GM18508 (cell line): Measurements from ENCODE around the gene MTX2.

Experiments
- ATAC-seq: cut with Tn5 transposase; IDR thresholded peaks from one replicate; pipeline ENCODE4 v1.9.1; 2021; ENCODE audit warnings: moderate number of reproducible peaks; ENCODE audit not compliant: insufficient read depth, unreplicated experiment

The MTX2 gene

DNA sequence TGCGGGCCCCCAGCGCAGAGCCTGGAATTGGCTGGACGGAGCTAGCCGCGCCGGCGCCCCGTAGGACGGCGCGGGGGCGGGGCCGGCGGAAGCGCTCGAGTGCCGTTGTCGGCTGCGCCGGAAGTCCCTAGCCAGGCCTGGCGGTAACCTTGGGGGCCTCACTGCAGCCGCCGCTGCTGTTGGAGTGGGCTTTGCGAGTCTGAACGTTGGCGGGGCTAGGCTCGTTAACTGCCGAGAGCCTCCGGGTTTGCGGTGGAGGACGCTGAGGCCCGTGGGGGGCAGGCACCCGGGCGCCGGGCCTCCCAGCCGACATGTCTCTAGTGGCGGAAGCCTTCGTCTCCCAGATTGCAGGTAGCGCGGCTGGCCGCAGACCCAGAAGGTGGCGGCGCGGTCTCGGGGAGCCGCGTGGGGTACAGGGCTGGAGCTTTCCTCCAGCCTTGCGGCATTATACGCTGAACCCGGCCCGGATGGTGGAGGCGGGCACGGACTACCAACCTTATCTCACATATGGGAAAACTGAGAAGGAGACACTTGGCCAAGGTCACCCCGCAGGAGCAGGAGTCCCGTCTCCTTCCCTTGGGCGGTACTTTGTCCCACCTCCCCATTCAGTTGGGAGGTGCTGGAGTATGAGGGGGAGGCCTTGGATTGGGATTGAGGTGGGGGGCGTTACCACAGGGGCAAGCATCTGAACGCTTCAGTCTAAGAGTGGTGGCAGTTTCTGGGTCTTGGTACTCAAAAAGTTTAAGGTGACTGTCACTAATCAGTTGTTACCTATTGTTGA is at the start of gene MTX2:
TSS of gene MTX2 (plus strand) at position 124 of the 781 bp plus-strand sequence. CDS start at position 312, 188 bp downstream.
- ATAC-seq: peak; percentile 79

GRCh38 chr2:176227874-176228273 is 41.4 kb upstream of the MTX2 start:
- ATAC-seq: no peak

DNA sequence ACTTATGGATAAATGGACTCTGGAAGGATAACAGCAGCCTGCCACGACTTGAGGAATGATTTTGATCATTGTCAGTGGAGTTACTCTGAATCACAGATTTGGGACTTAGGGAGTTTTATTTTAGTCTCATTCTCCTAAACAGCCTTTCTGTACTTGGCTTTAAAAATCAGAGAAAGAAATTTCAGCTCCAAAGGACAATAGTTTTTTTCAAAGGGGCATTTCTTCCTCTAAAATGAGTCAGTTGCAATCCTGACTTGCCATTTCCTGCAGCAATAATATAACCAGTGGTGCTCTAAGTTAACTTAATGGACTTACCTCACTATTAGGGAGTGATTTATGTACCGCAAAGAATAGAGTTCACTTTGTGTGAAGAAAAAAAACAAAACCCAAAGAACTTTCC is 35.1 kb upstream of the MTX2 start:
- ATAC-seq: no peak

DNA sequence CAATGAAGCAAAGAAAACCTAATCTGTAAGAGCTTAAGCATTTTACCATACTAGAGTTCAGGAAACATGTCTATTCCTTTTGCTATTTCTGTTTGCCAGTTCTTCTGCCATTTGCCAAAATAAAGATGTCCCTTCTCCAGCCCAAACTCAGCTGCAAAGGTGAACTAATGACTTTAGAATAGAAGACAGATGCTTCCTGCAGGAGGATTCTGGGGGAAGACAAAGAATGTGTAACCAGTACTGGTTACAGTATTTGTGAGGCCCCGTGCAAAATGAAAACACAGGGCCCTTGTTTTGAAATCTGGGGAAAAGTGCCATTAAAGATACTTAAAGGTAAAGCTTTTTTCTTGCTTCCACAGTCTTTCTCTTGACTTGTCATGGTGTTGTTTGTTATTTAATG is 34.3 kb upstream of the MTX2 start:
- no peak for ATAC-seq

DNA sequence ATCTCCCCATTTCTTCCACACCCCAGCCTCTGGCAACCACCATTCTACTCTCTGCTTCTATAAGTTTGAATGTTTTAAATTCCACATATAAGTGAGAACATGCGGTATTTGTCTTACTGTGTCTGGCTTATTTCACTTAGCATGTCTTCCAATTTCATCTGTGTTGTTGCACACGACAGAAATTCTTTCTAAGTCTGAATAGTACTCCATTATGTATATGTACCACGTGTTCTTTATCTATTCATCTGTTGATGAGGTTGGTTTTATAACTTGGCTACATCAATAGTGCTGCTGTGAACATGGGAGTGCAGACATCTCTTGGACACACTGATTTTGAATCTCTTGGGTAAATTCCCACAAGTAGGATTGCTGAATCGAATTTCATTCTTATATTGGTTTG is 31.8 kb upstream of the MTX2 start:
- no peak for ATAC-seq

DNA sequence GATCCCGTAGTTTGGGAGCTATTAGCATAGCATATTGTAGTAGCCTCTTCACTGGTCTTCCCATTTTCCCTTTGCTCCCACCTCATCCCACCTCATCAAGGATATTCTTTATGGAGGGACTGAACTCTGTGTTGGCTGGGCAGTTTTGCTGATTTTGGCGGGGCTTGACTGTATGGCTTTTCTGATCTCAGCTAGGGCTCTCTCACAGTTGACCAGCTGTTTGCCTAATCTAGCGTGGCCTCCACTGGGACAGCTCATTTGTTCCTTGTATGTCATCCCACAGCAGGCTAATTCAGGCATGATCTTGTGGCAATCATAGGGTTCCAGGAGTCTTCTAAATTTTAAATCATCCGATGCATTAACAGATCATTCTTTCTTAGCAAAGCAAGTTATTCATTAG is 30.2 kb upstream of the MTX2 start:
- ATAC-seq: no peak

DNA sequence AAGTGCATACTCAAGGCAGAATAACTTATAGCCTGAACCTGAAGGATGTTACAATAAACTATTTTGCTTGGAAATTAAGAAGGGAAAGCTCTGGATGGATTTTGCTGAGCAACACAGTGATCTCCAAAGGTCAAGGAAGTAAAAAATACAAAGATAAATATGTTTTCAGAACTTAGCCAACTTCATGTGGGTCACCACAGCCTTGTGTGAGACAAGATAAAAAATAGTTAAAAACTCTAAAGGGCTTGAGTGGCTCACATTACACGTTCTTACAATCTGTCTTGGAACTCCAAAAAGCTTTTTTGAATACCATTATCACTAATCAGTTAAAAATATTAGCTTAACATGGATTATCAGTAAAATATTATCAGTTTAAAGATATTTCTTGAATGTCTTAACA is 28.9 kb upstream of the MTX2 start:
- ATAC-seq: no peak

GRCh38 chr2:176242276-176242675 is 27.0 kb upstream of the MTX2 start:
- no peak for ATAC-seq

GRCh38 chr2:176246331-176246730 is 22.9 kb upstream of the MTX2 start:
- ATAC-seq: no peak

DNA sequence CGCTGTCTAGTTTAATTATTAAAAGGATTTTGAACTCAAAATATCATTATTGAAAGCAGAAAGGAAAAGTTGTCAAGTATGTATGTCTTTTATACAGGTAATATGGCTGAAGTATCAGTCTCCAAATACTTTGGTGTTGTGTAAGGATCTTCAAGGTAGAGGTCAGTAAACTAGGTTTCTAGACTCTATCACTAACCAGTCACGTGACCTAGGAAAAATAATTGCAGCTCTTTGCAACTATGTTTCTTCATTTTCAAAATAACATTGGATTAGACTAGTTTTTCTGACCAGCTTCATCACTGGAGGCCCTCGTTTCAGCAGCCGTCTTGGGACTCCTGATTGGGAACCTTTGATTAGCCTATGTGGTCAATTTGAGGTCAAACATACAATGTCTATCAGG is 21.4 kb upstream of the MTX2 start:
- ATAC-seq: no peak

- ATAC-seq: no peak
Observed at GRCh38 chr2:176251928-176252327, 17.3 kb upstream of the MTX2 start.

GRCh38 chr2:176260689-176261088 is 8.6 kb upstream of the MTX2 start:
- no peak for ATAC-seq

GRCh38 chr2:176261136-176261535 is 8.1 kb upstream of the MTX2 start:
- ATAC-seq: no peak

GRCh38 chr2:176268976-176269318 is 295 bp upstream of the MTX2 start:
- peak; percentile 11 for ATAC-seq

GRCh38 chr2:176270100-176270750 is 983 bp downstream of the MTX2 start:
- no peak for ATAC-seq

- ATAC-seq: no peak
Observed at GRCh38 chr2:176272870-176273459, 3.7 kb downstream of the MTX2 start.

- no peak for ATAC-seq
Observed at GRCh38 chr2:176278927-176279326, 9.7 kb downstream of the MTX2 start.

DNA sequence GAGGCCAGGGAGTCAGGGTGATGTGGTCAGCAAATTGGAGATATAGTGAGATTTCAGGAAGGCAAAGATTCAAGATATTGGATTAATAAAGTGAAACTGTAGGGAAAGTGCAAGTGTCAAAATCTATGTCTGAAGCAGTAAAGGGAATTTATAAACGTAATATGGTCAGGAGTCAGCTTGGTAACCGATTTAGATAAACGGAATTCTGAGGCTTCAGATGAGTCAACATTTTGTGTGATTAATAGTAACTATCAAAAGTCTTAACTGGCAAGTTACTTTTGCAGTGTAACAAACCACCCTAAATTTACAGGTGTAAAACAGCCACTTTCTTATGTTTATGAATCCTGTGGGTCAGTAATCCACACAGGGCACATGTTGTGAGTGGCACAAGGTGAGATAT is 10.9 kb downstream of the MTX2 start:
- no peak for ATAC-seq

- no peak for ATAC-seq
Observed at GRCh38 chr2:176280867-176281658, 11.8 kb downstream of the MTX2 start.

DNA sequence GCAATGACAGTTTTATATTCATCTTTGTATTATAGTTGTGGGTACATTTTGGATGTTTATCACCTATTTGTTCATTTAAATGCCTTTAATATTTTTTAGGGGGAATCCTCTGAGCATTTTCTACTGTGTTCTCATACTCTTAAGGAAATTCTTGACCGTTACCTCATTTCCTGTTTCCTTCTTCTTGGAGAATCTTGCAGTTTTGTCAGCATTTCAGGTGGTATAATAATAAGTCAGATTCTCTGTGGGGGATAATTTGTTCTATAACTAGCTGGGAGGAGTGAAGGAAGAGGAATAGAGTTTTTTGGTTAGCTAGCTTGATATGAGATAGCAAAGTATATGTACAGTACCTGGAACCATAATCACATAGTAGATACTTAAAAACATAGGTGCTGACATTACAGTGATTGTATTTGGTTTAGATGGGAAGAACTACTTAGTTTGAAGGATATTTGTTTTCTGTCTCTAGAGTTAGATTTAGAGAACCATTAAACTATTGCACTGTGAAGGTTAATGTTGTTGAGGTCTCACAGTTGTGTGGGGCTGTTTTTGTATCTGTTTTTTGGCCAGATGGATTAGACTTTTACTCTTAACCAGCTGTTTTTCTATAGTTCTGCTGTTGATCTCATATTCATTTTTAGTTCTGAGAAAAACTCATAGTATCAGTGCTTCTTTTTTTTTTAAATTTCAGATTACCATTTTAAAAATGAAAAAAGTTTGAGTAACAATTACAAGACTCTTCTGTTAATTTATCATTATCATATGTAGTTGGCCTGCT is 14.2 kb downstream of the MTX2 start:
- no peak for ATAC-seq
